ENCODE data around the gene ATXN7L1. TPM values are rescaled to one million over a fixed set of nuclear protein-coding genes. Genes with fewer than 3 reads are reported as not detected.

ATXN7L1 gene
- total RNA-seq, 2 donors from 2014 or later = 1.7 to 3.2 TPM

DNA sequence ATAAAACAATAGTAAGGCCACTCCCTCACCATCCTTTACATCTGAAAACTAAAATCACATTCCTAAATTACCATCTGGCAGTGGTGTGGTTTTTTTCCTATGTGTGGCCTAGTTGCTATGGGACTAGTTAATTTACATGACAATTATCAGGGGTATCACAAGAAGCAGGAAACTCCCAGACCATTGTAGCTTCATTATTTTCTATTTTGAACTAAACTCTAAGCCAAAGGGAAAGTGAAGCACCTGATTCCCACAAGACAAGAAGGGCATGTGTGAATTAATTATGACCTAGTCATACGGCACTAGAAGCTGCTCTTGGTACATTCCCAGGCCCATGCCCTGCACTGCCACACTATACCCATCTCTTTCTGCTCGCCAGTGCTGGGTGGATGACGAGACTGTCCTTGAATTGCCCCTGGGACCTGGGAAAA, 103.4 kb downstream of the ATXN7L1 start:
- H3K27ac ChIP-seq = no peak overlapping the region
- TF ChIP-seq, protein P1, sequence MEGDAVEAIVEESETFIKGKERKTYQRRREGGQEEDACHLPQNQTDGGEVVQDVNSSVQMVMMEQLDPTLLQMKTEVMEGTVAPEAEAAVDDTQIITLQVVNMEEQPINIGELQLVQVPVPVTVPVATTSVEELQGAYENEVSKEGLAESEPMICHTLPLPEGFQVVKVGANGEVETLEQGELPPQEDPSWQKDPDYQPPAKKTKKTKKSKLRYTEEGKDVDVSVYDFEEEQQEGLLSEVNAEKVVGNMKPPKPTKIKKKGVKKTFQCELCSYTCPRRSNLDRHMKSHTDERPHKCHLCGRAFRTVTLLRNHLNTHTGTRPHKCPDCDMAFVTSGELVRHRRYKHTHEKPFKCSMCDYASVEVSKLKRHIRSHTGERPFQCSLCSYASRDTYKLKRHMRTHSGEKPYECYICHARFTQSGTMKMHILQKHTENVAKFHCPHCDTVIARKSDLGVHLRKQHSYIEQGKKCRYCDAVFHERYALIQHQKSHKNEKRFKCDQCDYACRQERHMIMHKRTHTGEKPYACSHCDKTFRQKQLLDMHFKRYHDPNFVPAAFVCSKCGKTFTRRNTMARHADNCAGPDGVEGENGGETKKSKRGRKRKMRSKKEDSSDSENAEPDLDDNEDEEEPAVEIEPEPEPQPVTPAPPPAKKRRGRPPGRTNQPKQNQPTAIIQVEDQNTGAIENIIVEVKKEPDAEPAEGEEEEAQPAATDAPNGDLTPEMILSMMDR (IDR thresholded peaks at IDR 0.05) = no peak
- H3K4me1 ChIP-seq = peaks cover 0 to 6% of the 10 kb centered on the region in 2 donors
- H3K4me3 ChIP-seq = no peak overlapping the region
- DNase-seq (ENCODE audit: low spot score) = no peak
- no peaks in the 10 kb centered on the region for H3K36me3 ChIP-seq
- H3K27me3 ChIP-seq = no peaks in the 10 kb centered on the region
- no peaks in the 10 kb centered on the region for H3K9me3 ChIP-seq

DNA sequence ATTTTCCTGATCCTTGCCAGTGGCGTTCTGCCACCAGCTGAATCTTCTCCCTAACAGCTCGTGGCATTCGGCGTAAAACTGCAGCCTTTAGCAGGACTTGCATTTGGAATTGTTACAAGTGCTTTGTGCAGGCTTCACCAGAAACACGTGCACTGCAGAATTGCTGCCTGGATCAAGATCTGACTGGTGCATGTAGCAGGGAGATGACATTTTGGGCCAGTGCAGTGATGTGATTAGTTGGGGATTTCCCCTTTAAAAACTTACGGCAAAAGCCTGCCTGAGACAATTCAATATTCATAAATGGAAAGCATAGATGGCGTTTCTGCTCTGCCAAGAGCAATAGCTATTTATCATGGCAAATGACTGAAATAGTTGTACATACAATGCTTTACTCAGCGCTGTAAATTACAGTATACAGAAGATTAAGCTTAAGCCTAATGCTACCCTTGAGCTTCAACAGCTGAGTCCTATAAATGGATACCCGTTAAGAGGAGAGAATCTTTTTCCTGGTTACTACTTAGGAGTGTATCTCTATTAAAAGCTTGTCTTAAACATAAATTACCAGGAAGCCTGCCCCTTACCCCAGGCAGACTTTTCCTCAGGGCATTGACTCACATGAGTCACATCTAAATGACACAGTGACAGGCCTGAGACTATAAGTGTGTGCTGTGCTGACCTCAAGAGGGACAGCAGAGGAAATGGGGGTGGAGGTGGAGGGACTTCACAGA, 106.3 kb downstream of the ATXN7L1 start:
- no peak for DNase-seq (ENCODE audit: low spot score)
- TF ChIP-seq, protein P1 (IDR thresholded peaks at IDR 0.05) = no peak
- Histone ChIP-seq H3K27ac (no peak overlapping the region), H3K4me3 (no peak overlapping the region), H3K27me3 (no peaks in the 10 kb centered on the region), H3K9me3 (no peaks in the 10 kb centered on the region), H3K4me1 (peaks cover 0 to 6% of the 10 kb centered on the region in 2 donors), H3K36me3 (no peaks in the 10 kb centered on the region)

DNA sequence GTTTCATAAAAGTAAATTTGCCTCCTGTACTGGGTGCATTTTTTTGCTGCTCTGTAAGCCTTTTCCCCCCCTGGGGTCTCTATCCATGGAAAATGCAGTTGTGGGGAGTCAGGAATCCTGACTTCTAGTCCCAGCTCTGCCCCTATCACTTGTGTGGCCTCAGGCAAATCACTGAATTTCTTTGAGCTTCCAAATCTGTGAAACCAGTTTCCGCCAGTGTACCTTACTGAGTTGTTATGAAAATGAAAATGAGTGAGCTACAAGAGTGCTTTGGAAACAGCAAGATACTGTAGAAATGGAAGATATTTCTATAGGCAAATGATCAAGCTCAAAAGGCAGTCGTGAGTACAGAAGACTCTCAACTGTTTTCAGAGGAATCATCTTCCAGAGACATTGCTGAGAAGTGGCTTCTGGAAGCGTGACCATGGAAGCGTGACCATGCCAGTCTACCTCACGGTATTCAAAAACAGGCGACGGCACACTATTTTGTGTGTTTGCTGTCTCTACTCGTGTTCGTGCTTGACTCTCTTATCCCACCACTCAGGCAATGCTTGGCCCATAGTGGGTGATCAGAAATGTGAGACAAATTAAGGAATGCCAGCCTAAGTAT, 107.4 kb downstream of the ATXN7L1 start:
- TF ChIP-seq, protein P1 (IDR thresholded peaks at IDR 0.05) = no peak
- Histone ChIP-seq H3K27ac (no peak overlapping the region), H3K9me3 (no peaks in the 10 kb centered on the region), H3K4me1 (peaks cover 0 to 6% of the 10 kb centered on the region in 2 donors), H3K4me3 (no peak overlapping the region), H3K36me3 (no peaks in the 10 kb centered on the region), H3K27me3 (no peaks in the 10 kb centered on the region)
- no peak for DNase-seq (ENCODE audit: low spot score)

DNA sequence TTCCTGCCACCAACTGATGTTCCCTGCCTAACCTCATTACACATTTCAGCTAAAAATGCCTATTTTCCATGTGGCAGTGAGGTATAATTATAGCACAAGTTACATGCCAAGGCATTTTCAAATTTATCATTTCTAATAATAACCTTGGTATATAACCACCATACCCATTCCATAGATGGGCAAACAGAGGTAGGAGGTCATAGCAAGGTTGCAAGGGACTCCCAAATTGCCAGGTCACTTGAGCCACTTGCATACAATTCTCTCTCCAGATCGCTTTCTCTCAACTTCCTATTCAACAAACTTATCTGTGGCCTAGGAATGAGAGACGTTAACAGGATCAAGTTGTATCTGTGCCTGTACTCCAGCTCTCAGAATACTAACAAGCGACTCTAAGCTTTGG, 108.3 kb downstream of the ATXN7L1 start:
- Histone ChIP-seq H3K27me3 (no peaks in the 10 kb centered on the region), H3K27ac (no peak overlapping the region), H3K4me1 (peaks cover 0 to 6% of the 10 kb centered on the region in 2 donors), H3K36me3 (no peaks in the 10 kb centered on the region), H3K4me3 (no peak overlapping the region), H3K9me3 (no peaks in the 10 kb centered on the region)
- no peak for DNase-seq (ENCODE audit: low spot score)
- TF ChIP-seq, protein P1 (IDR thresholded peaks at IDR 0.05) = no peak

DNA sequence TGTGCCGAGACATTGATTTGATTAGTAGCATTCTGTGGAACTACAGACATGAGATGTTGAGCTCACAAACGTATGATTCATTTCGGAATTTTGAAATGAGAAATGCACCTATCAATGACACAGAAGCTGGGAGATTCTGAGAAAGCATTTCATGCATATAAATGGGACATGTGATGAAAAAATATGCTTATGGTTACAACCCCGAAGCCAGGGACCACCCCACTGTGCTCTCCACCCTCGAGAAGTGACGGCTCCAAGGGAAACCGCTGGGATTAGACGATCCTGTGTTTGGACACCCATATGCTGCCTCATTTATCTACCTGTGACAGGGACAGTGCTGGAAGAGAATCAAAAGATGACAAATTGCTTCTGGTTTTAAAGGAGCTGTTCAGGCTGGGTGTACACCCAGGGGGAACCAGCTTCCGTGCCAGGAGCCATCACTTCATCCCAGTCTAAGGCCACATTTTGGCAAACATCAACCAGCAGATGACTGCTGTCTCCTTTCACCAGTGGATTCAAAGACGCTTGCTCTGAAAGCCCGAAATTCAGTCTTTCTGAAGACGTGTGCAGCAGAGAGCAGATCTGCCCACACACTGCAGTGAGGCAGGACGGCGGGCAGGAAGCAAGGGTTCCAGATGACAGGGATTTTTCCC, 109.9 kb downstream of the ATXN7L1 start:
- Histone ChIP-seq H3K27ac (no peak overlapping the region), H3K9me3 (no peaks in the 10 kb centered on the region), H3K36me3 (no peaks in the 10 kb centered on the region), H3K4me3 (no peak overlapping the region), H3K27me3 (no peaks in the 10 kb centered on the region), H3K4me1 (peaks cover 0 to 6% of the 10 kb centered on the region in 2 donors)
- no peak for DNase-seq (ENCODE audit: low spot score)
- TF ChIP-seq, protein P1 (IDR thresholded peaks at IDR 0.05) = no peak

Data from right atrium auricular region (tissue), 2 donors.